ENCODE data around the gene DNAH2. TPM values are rescaled to one million over a fixed set of nuclear protein-coding genes. Genes with fewer than 3 reads are reported as not detected.

DNAH2 gene
- total and polyA plus RNA-seq, 10 donors = 0.02 to 1.1 (median 0.13) TPM; not detected in 1

DNA sequence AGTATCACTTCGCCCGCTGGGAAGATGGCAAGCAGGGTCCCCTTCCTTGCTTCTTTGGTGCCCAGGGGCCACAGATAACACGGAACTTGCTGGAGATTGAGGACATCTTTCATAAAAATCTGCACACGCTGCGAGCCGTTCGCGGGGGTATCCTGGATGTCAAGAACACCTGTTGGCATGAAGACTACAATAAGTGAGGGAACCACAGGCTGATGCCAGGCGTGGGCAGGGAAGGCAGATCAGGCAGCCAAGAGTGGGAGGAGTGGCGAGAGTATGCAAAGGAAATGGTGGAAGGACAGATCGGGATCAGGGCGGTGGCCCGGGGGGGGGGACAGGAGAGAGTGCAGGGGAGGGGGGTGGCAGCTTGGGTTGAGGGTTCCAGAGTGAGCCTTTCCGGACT lies 22.2 kb downstream of the DNAH2 start:
- TF ChIP-seq, protein P1, sequence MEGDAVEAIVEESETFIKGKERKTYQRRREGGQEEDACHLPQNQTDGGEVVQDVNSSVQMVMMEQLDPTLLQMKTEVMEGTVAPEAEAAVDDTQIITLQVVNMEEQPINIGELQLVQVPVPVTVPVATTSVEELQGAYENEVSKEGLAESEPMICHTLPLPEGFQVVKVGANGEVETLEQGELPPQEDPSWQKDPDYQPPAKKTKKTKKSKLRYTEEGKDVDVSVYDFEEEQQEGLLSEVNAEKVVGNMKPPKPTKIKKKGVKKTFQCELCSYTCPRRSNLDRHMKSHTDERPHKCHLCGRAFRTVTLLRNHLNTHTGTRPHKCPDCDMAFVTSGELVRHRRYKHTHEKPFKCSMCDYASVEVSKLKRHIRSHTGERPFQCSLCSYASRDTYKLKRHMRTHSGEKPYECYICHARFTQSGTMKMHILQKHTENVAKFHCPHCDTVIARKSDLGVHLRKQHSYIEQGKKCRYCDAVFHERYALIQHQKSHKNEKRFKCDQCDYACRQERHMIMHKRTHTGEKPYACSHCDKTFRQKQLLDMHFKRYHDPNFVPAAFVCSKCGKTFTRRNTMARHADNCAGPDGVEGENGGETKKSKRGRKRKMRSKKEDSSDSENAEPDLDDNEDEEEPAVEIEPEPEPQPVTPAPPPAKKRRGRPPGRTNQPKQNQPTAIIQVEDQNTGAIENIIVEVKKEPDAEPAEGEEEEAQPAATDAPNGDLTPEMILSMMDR (IDR thresholded peaks at IDR 0.05 in 8 of 11, conservative IDR thresholded peaks at IDR 0.05 in 3 of 11) = no peak
- TF ChIP-seq POLR2AphosphoS5 (IDR thresholded peaks at IDR 0.05) = no peak
- TF ChIP-seq POLR2A (IDR thresholded peaks at IDR 0.05) = no peak
- Histone ChIP-seq H3K9me3 (no peaks in the 10 kb centered on the region), H3K27ac (no peak overlapping the region), H3K27me3 (replicated peaks in 1 of 7) (peaks cover 0 to 63% (median 4%) of the 10 kb centered on the region in 7 donors), H3K36me3 (no peaks in the 10 kb centered on the region), H3K4me3 (no peak overlapping the region), H3K4me1 (peaks cover 0 to 14% (median 3%) of the 10 kb centered on the region in 6 donors)
- DNase-seq = no peak
- intact Hi-C loops (cut with DNase I; ENCODE audit: low total_unique reads) = no loop called here
- 54 to 66% (median 57%) methylated on average over 14 of the region's 14 CpGs for WGBS, 5 donors

DNA sequence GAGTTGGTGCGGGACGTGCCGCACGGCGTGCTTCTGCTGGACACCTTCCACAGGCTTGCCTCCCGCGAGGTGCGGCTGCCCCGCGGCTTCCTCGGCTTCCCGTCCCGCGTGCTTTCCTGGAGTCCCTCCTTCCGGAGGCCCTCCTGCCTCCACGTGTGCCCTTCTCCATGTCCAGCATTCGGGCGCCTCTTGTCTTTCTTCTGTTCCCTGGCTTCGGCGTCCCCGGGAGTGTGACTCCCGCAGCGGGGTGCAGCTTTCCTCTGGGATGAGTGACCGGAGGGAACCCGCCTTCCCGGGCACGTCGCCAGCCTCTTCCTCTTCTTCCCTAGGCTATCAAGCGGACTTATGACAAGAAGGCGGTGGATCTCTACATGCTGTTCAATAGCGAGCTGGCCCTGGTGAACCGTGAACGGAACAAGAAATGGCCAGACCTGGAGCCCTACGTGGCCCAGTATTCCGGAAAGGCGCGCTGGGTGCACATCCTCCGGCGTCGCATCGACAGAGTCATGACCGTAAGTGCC lies 23.0 kb downstream of the DNAH2 start:
- peak overlapping the region in 1 of 8 donors; percentile 23 for H3K4me3 ChIP-seq
- no peaks in the 10 kb centered on the region for H3K9me3 ChIP-seq
- TF ChIP-seq, protein P1 (IDR thresholded peaks at IDR 0.05 in 8 of 11, conservative IDR thresholded peaks at IDR 0.05 in 3 of 11) = no peak
- TF ChIP-seq POLR2A (IDR thresholded peaks at IDR 0.05) (no peak), POLR2AphosphoS5 (IDR thresholded peaks at IDR 0.05) (no peak)
- H3K27ac ChIP-seq = no peak overlapping the region
- DNase-seq = no peak
- no peaks in the 10 kb centered on the region for H3K36me3 ChIP-seq
- peaks cover 0 to 14% (median 4%) of the 10 kb centered on the region in 6 donors for H3K4me1 ChIP-seq
- intact Hi-C loops (cut with DNase I; ENCODE audit: low total_unique reads) = no loop called here
- 52 to 80% (median 74%) methylated on average over 41 to 42 of the region's 42 CpGs for WGBS, 5 donors
- H3K27me3 ChIP-seq (replicated peaks in 1 of 7) = peaks cover 0 to 57% (median 4%) of the 10 kb centered on the region in 7 donors

DNA sequence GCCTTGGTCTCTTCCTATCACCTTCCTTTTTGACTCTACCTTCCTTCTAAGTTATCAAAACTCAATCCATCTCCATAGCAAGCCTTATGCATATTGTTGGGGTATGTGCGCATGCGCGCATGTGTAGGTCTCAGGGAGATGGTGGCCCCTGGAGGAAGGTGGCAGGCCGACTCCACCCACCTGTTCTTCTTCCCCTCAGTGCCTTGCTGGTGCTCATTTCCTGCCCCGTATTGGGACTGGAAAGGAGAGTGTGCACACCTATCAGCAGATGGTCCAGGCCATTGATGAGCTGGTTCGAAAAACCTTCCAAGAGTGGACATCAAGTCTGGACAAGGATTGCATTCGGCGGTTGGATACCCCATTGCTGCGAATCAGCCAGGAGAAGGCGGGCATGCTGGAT lies 25.2 kb downstream of the DNAH2 start:
- intact Hi-C loops (cut with DNase I; ENCODE audit: low total_unique reads) = no loop called here
- TF ChIP-seq, protein P1 (IDR thresholded peaks at IDR 0.05 in 8 of 11, conservative IDR thresholded peaks at IDR 0.05 in 3 of 11) = no peak
- no peak for TF ChIP-seq POLR2AphosphoS5 (IDR thresholded peaks at IDR 0.05)
- TF ChIP-seq POLR2A (IDR thresholded peaks at IDR 0.05) = no peak
- no peak for DNase-seq
- 67 to 84% (median 78%) methylated on average over 10 of the region's 10 CpGs for WGBS, 5 donors
- H3K4me3 ChIP-seq = no peak overlapping the region
- peaks cover 0 to 60% (median 4%) of the 10 kb centered on the region in 7 donors for H3K27me3 ChIP-seq (replicated peaks in 1 of 7)
- no peaks in the 10 kb centered on the region for H3K36me3 ChIP-seq
- peaks cover 0 to 22% (median 9%) of the 10 kb centered on the region in 6 donors for H3K4me1 ChIP-seq
- H3K27ac ChIP-seq = no peak overlapping the region
- no peaks in the 10 kb centered on the region for H3K9me3 ChIP-seq

DNA sequence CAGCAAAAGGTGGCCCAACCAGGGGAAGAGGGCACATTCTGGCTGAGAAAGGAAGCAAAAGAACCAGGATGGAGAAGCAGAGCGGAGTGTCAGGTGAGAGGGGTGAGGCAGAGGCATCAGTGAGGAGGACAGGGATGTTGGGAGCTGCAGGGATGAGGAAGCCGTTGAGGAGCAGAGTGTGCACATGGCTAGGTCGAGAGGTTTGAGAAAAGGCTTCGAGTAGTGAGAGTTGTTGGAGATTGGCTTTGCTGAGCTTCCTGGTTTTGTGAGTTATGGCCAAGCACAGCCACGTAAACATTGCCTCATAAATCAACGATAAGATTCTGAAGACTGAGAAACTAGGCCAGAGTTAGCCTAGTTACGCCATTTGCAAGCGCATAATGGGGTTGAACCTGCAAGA lies 26.9 kb downstream of the DNAH2 start:
- WGBS, 5 donors = 56 to 71% (median 61%) methylated on average over 8 of the region's 8 CpGs
- H3K4me1 ChIP-seq = peaks cover 0 to 22% (median 9%) of the 10 kb centered on the region in 6 donors
- H3K9me3 ChIP-seq = no peaks in the 10 kb centered on the region
- H3K36me3 ChIP-seq = no peaks in the 10 kb centered on the region
- peaks cover 0 to 64% (median 4%) of the 10 kb centered on the region in 7 donors for H3K27me3 ChIP-seq (replicated peaks in 1 of 7)
- intact Hi-C loops (cut with DNase I; ENCODE audit: low total_unique reads) = no loop called here
- no peak for TF ChIP-seq POLR2AphosphoS5 (IDR thresholded peaks at IDR 0.05)
- TF ChIP-seq POLR2A (IDR thresholded peaks at IDR 0.05) = no peak
- TF ChIP-seq, protein P1 (IDR thresholded peaks at IDR 0.05 in 8 of 11, conservative IDR thresholded peaks at IDR 0.05 in 3 of 11) = no peak
- no peak overlapping the region for H3K27ac ChIP-seq
- DNase-seq = no peak
- no peak overlapping the region for H3K4me3 ChIP-seq
